Trophoblast cell (in vitro differentiated cells and primary cell): ENCODE data around the gene ATF7.

Source experiments
- DNase-seq, 2 donors: peaks; one replicate each; pipeline ENCODE4 v3.0.0-alpha.2; 2016
- H2AFZ ChIP-seq: 2 replicates; pipeline ENCODE4 v1.6.1; 2013; ENCODE audit warnings: low read length, moderate library complexity, mild to moderate bottlenecking; ENCODE audit not compliant: insufficient read depth, poor library complexity
- H2AK5ac ChIP-seq: 2 replicates; pipeline ENCODE4 v1.6.1; 2013; ENCODE audit warnings: mild to moderate bottlenecking, low read length
- H2BK120ac ChIP-seq: 2 replicates; pipeline ENCODE4 v1.6.1; 2013; ENCODE audit warnings: low read length, mild to moderate bottlenecking, moderate library complexity; ENCODE audit not compliant: insufficient read depth, poor library complexity
- H2BK12ac ChIP-seq: 2 replicates; pipeline ENCODE4 v1.6.1; 2013; ENCODE audit warnings: mild to moderate bottlenecking, low read length, moderate library complexity
- H2BK5ac ChIP-seq: 2 replicates; pipeline ENCODE4 v1.6.1; 2013; ENCODE audit warnings: low read length, low read depth, moderate library complexity, mild to moderate bottlenecking; ENCODE audit not compliant: poor library complexity
- H3K14ac ChIP-seq: 2 replicates; pipeline ENCODE4 v1.6.1; 2013; ENCODE audit warnings: mild to moderate bottlenecking, low read length
- H3K18ac ChIP-seq: 2 replicates; pipeline ENCODE4 v1.6.1; 2013; ENCODE audit warnings: mild to moderate bottlenecking, low read length
- H3K23ac ChIP-seq: 2 replicates; pipeline ENCODE4 v1.6.1; 2013; ENCODE audit warnings: low read length
- H3K27ac ChIP-seq: 2 replicates; pipeline ENCODE4 v1.5.1; 2013; ENCODE audit warnings: low read depth, mild to moderate bottlenecking, inconsistent platforms, low read length, moderate library complexity
- H3K27me3 ChIP-seq: 2 replicates; pipeline ENCODE4 v1.6.1; 2013; ENCODE audit warnings: inconsistent platforms, mild to moderate bottlenecking, low read length, moderate library complexity; ENCODE audit not compliant: insufficient read depth
- H3K36me3 ChIP-seq, 2 experiments: 1 replicate in 1 of 2; 2 replicates in 1 of 2; pipeline ENCODE4 v1.6.1; 2013; ENCODE audit warnings: low read length in 2 of 2, mild to moderate bottlenecking in 2 of 2, moderate library complexity in 1 of 2; ENCODE audit not compliant: insufficient read depth in 2 of 2, control insufficient read depth in 1 of 2
- H3K4ac ChIP-seq: 2 replicates; pipeline ENCODE4 v1.6.1; 2013; ENCODE audit warnings: low read depth, mild to moderate bottlenecking, low read length, moderate library complexity
- H3K4me1 ChIP-seq, 2 experiments: 1 replicate in 1 of 2; 2 replicates in 1 of 2; pipeline ENCODE4 v1.6.1; 2013; ENCODE audit warnings: low read length in 2 of 2, mild to moderate bottlenecking in 2 of 2, moderate library complexity in 1 of 2; ENCODE audit not compliant: insufficient read depth in 2 of 2, control insufficient read depth in 1 of 2
- H3K4me2 ChIP-seq: 2 replicates; pipeline ENCODE4 v1.6.1; 2013; ENCODE audit warnings: inconsistent platforms, mild to moderate bottlenecking, low read length, moderate library complexity
- H3K4me3 ChIP-seq: 2 replicates; pipeline ENCODE4 v1.5.1; 2013; ENCODE audit warnings: mild to moderate bottlenecking, low read depth, low read length, inconsistent platforms
- H3K79me1 ChIP-seq: one replicate; pipeline ENCODE4 v1.6.1; 2013; ENCODE audit warnings: low read length
- H3K79me2 ChIP-seq: 2 replicates; pipeline ENCODE4 v1.6.1; 2013; ENCODE audit warnings: low read length, mild to moderate bottlenecking; ENCODE audit not compliant: control insufficient read depth, insufficient read depth, poor library complexity
- H3K9ac ChIP-seq: 2 replicates; pipeline ENCODE4 v1.6.1; 2013; ENCODE audit warnings: mild to moderate bottlenecking, low read length
- H3K9me3 ChIP-seq: 2 replicates; pipeline ENCODE4 v1.6.1; 2013; ENCODE audit warnings: low read depth, mild to moderate bottlenecking, control low read depth, inconsistent platforms, low read length; ENCODE audit not compliant: insufficient read depth
- H4K12ac ChIP-seq: 2 replicates; pipeline ENCODE4 v1.6.1; 2013; ENCODE audit warnings: low read depth, mild to moderate bottlenecking, low read length, moderate library complexity
- H4K8ac ChIP-seq: 2 replicates; pipeline ENCODE4 v1.6.1; 2013; ENCODE audit warnings: low read depth, mild to moderate bottlenecking, low read length, moderate library complexity
- H4K91ac ChIP-seq: one replicate; pipeline ENCODE4 v1.6.1; 2013; ENCODE audit warnings: low read depth, mild to moderate bottlenecking, low read length, moderate library complexity
- WGBS: extraction: QIAGEN DNeasy Blood & Tissue Kit; methylation state at CpG from one replicate; pipeline ENCODE4 v1.1.7; 2013; ENCODE audit warnings: missing lambda C conversion rate; ENCODE audit not compliant: insufficient read length, insufficient coverage; ENCODE audit errors: extremely low coverage; 5-methylcytosine and 5-hydroxymethylcytosine counted together

ATF7 gene

GRCh38 chr12:53667080-53667479 is 40.9 kb upstream of the ATF7 start:
- Histone ChIP-seq H3K4ac (no peak overlapping the region), H4K91ac (no peak overlapping the region), H3K14ac (no peak overlapping the region), H3K4me3 (no peak overlapping the region), H3K79me2 (no peaks in the 10 kb centered on the region), H3K27me3 (no peaks in the 10 kb centered on the region), H3K23ac (no peak overlapping the region), H2BK120ac (no peak overlapping the region), H2BK5ac (no peak overlapping the region), H3K9ac (no peak overlapping the region), H4K8ac (no peak overlapping the region), H3K4me1 (no peaks in the 10 kb centered on the region), H2AK5ac (no peak overlapping the region), H2AFZ (no peak overlapping the region), H4K12ac (no peak overlapping the region), H3K36me3 (peaks cover 35 to 42% of the 10 kb centered on the region in 2 experiments), H3K9me3 (no peaks in the 10 kb centered on the region), H3K18ac (no peak overlapping the region), H3K79me1 (no peaks in the 10 kb centered on the region), H2BK12ac (no peak overlapping the region), H3K4me2 (no peak overlapping the region), H3K27ac (no peak overlapping the region)
- no peak for DNase-seq
- WGBS: no CpG with 5 or more reads among the region's 2 CpGs

GRCh38 chr12:53664936-53665335 is 38.8 kb upstream of the ATF7 start:
- Histone ChIP-seq H2BK120ac (no peak overlapping the region), H2AK5ac (no peak overlapping the region), H3K79me1 (no peaks in the 10 kb centered on the region), H3K79me2 (no peaks in the 10 kb centered on the region), H3K4ac (no peak overlapping the region), H4K91ac (no peak overlapping the region), H3K9ac (no peak overlapping the region), H4K8ac (no peak overlapping the region), H3K27ac (no peak overlapping the region), H3K18ac (no peak overlapping the region), H3K14ac (no peak overlapping the region), H2AFZ (no peak overlapping the region), H3K9me3 (no peaks in the 10 kb centered on the region), H3K4me2 (no peak overlapping the region), H2BK12ac (no peak overlapping the region), H3K36me3 (peaks cover 35 to 36% of the 10 kb centered on the region in 2 experiments), H3K23ac (no peak overlapping the region), H4K12ac (no peak overlapping the region), H3K4me1 (no peaks in the 10 kb centered on the region), H3K27me3 (no peaks in the 10 kb centered on the region), H2BK5ac (no peak overlapping the region), H3K4me3 (no peak overlapping the region)
- no CpG with 5 or more reads among the region's 7 CpGs for WGBS
- no peak for DNase-seq

GRCh38 chr12:53664191-53664590 is 38.0 kb upstream of the ATF7 start:
- Histone ChIP-seq H3K4me3 (no peak overlapping the region), H3K9ac (no peak overlapping the region), H2AFZ (no peak overlapping the region), H3K14ac (no peak overlapping the region), H2BK120ac (no peak overlapping the region), H3K79me2 (no peaks in the 10 kb centered on the region), H4K91ac (no peak overlapping the region), H3K18ac (no peak overlapping the region), H3K9me3 (no peaks in the 10 kb centered on the region), H4K12ac (no peak overlapping the region), H3K23ac (no peak overlapping the region), H3K36me3 (peaks cover 30% of the 10 kb centered on the region in 2 experiments), H3K79me1 (no peaks in the 10 kb centered on the region), H4K8ac (no peak overlapping the region), H3K4me2 (no peak overlapping the region), H3K27me3 (no peaks in the 10 kb centered on the region), H2BK5ac (no peak overlapping the region), H3K4ac (no peak overlapping the region), H2AK5ac (no peak overlapping the region), H3K27ac (no peak overlapping the region), H2BK12ac (no peak overlapping the region), H3K4me1 (peaks cover 0 to under 1% of the 10 kb centered on the region in 2 experiments)
- DNase-seq: no peak
- no CpG with 5 or more reads among the region's 5 CpGs for WGBS

GRCh38 chr12:53660041-53660440 is 33.9 kb upstream of the ATF7 start:
- Histone ChIP-seq H3K27me3 (no peaks in the 10 kb centered on the region), H3K4me3 (no peak overlapping the region), H4K91ac (no peak overlapping the region), H2BK120ac (no peak overlapping the region), H3K9me3 (no peaks in the 10 kb centered on the region), H3K79me1 (no peaks in the 10 kb centered on the region), H2BK5ac (no peak overlapping the region), H3K4ac (no peak overlapping the region), H2AFZ (no peak overlapping the region), H3K4me2 (no peak overlapping the region), H3K36me3 (peaks cover 7 to 11% of the 10 kb centered on the region in 2 experiments), H2BK12ac (no peak overlapping the region), H3K23ac (no peak overlapping the region), H3K27ac (no peak overlapping the region), H3K14ac (no peak overlapping the region), H4K12ac (no peak overlapping the region), H3K4me1 (peaks cover 0 to 2% of the 10 kb centered on the region in 2 experiments), H2AK5ac (no peak overlapping the region), H3K18ac (no peak overlapping the region), H3K9ac (no peak overlapping the region), H4K8ac (no peak overlapping the region), H3K79me2 (no peaks in the 10 kb centered on the region)
- no CpG with 5 or more reads among the region's 5 CpGs for WGBS
- no peak for DNase-seq
